ENCODE results near the gene FNBP1.

Gene FNBP1

DNA sequence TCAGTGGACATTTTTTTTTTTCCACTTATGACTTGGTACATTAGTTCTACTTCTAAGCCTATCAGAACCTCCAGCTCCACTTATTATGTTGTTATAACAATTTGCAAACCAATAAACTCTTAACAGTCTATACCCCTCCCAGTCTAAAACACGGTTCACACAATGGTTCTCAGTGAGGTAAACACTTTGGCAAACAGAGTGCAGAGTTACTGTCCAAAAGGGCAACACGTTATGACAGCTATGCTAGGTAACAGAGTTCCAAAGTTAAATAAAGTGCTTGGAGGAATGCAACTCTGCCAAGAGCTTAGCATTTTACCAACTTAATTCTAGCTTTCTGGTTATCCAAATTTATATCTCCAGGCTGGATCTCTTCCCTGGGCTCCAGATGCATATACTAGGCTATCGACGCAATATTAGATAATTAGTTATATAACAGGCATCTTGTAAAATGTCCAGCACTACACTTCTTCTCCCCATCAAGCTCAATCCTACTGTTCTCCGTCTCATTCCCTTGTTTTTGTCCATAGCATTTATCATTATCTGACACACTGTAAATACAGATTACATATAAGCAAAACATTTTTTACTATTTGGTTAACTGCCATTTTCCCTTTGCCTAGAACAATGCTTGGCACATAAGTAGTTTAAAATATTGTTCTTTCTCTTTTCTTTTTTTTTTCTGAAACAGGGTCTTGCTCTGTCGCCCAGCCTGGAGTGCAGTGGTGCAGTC is 14.3 kb downstream of the FNBP1 start:
- no peak for DNase-seq (ENCODE audit: low read depth in 2 of 2)
- TF ChIP-seq, protein P1, sequence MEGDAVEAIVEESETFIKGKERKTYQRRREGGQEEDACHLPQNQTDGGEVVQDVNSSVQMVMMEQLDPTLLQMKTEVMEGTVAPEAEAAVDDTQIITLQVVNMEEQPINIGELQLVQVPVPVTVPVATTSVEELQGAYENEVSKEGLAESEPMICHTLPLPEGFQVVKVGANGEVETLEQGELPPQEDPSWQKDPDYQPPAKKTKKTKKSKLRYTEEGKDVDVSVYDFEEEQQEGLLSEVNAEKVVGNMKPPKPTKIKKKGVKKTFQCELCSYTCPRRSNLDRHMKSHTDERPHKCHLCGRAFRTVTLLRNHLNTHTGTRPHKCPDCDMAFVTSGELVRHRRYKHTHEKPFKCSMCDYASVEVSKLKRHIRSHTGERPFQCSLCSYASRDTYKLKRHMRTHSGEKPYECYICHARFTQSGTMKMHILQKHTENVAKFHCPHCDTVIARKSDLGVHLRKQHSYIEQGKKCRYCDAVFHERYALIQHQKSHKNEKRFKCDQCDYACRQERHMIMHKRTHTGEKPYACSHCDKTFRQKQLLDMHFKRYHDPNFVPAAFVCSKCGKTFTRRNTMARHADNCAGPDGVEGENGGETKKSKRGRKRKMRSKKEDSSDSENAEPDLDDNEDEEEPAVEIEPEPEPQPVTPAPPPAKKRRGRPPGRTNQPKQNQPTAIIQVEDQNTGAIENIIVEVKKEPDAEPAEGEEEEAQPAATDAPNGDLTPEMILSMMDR (IDR thresholded peaks at IDR 0.05; ENCODE audit: low read depth, low read length): no peak
- no peak overlapping the region for H3K4me3 ChIP-seq (replicated peaks in 1 of 2; ENCODE audit: low read depth in 2 of 2, low read length in 2 of 2)

DNA sequence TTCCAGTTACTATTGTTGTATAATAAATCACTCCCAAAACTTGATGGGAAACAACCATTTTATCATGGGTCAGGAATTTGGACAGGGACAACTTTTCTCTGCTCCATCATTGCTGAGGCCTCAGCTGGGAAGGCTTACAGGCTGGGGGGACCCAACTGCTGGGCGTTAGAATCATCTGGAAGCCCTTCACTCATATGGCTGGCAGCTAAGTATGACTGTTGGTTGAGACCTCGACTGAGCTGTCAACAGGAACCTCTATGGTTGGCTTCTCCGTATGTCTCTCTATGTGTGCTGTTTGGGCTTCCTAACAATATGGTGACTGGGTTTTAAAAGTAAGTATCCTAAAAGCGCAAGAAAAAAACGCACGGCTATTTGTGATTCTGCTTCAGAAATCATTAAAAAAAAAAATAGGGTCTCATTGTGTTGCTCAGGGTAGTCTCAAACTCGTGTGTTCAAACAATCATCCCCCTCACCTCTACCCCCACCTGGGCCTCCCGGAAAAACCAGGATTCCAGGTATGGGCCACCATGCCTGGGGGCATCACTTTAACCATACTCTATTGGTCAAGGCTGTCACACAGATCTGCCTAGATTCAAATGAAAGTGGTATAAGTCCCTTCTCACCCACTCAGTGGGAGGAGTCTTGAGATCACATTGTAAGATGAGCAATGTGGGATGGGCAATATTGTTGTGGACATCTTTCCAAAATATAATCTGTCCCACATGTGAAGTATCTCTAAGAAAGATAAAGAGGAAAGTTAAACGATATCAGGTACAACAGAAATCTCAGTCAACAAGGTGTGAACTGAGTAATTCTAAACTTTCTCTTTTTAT is 15.2 kb downstream of the FNBP1 start:
- TF ChIP-seq, protein P1 (IDR thresholded peaks at IDR 0.05; ENCODE audit: low read depth, low read length): no peak
- no peak overlapping the region for H3K4me3 ChIP-seq (replicated peaks in 1 of 2; ENCODE audit: low read depth in 2 of 2, low read length in 2 of 2)
- DNase-seq (ENCODE audit: low read depth in 2 of 2): no peak

DNA sequence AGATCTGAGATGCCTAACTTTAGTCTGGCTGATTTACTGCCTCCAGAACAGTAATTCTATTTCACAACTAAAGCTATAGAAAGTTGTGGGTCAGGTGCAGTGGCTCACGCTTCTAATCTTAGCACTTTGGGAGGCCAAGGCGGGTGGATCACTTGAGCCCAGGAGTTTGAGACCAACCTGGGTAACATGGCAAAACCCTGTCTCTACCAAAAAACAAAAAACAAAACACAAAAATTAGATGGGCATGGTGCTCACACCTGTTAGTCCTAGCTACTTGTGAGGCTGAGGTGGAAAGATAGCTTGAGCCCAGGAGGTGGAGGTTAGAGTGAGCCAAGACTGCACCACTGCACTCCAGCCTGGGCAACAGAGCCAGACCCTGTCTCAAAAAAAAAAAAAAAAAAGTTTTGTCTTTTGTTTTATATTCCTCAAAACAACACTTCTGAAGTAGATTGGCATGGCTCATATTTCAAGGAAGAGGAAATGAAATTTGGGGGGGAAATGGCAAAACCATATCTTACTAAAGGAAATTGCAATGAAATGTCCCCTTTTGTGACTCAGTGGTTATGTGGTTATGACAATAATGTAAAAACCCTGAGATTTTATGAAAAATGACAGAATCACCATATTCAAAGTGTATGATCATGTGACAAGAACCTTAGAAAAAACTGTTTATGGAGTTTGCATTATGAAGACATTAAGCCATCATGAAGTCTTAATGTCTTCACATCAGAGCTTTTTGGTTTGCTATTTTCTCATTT is 16.2 kb downstream of the FNBP1 start:
- TF ChIP-seq, protein P1 (IDR thresholded peaks at IDR 0.05; ENCODE audit: low read depth, low read length): no peak
- DNase-seq (ENCODE audit: low read depth in 2 of 2): no peak
- no peak overlapping the region for H3K4me3 ChIP-seq (replicated peaks in 1 of 2; ENCODE audit: low read depth in 2 of 2, low read length in 2 of 2)

DNA sequence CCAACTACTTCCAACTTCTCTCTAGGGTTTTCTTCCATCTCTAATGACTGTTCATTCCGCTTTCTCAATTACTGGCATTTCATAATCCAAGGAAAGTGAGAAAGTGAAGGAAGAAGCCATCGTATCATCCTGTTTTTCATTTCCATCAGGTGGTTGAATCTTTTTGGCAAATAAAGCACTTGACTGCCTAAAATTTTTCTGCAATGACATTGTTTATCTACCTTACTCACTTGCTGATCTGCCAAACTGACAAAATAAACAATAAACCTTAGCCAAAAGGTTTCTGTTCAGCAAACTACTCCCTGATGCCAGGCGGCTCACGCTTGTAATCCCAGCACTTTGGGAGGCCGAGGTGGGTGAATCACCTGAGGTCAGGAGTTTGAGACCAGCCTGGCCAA is 18.4 kb downstream of the FNBP1 start:
- H3K4me3 ChIP-seq (replicated peaks in 1 of 2; ENCODE audit: low read depth in 2 of 2, low read length in 2 of 2): no peak overlapping the region
- peak in 1 of 2 donors; percentile 55 for DNase-seq (ENCODE audit: low read depth in 2 of 2)
- TF ChIP-seq, protein P1 (IDR thresholded peaks at IDR 0.05; ENCODE audit: low read depth, low read length): no peak

GRCh38 chr9:130023994-130024596 is 18.9 kb downstream of the FNBP1 start:
- TF ChIP-seq, protein P1 (IDR thresholded peaks at IDR 0.05; ENCODE audit: low read depth, low read length): no peak
- DNase-seq (ENCODE audit: low read depth in 2 of 2): no peak
- H3K4me3 ChIP-seq (replicated peaks in 1 of 2; ENCODE audit: low read depth in 2 of 2, low read length in 2 of 2): no peak overlapping the region

DNA sequence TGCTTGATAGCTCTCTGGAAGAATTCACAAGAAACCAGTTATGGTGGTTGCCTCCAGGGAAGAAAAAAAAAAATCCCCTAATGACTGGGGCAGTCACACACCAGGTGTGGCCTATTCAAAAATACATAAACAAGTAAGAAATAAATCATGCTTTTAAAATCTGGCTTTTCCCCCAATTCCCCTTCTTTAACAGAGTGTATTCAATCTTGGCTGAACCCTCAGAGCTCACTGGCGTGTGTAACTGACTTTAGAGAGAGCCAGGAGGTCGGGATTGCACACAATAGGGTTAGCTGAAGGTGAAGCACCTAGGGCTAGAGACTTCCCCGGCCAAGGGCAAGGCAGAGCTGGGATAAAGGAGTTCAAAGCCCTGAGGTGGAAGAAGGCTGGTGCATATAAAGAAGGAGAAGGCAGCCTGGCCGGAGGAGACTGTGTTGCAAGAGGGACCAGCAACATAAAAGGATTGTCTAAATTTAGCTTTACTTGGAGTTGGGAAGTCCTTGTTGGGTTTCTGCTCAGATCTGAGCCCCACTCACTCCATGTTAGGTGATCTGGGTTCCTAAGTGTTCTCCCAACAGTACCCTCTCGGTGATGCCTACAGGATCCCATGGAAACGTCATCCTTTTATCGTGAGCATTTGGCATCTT is 19.7 kb downstream of the FNBP1 start:
- no peak overlapping the region for H3K4me3 ChIP-seq (replicated peaks in 1 of 2; ENCODE audit: low read depth in 2 of 2, low read length in 2 of 2)
- TF ChIP-seq, protein P1 (IDR thresholded peaks at IDR 0.05; ENCODE audit: low read depth, low read length): no peak
- no peak for DNase-seq (ENCODE audit: low read depth in 2 of 2)

Data from cardiac fibroblast (primary cell).